SU-DHL-6 (cell line): ENCODE results near the gene ARL15.

ENCODE experiments used
- CTCF ChIP-seq: fragments of 200-600 bp; sonication (generic); IDR thresholded peaks from one replicate; pipeline ENCODE4 v1.5.1; 2017; ENCODE audit warnings: antibody characterized with exemption, mild to moderate bottlenecking, low read length, moderate library complexity; ENCODE audit not compliant: insufficient read depth, poor library complexity, severe bottlenecking
- EZH2phosphoT487 ChIP-seq: fragments of 200-600 bp; sonication (generic), shearing (Covaris generic); conservative IDR thresholded peaks from 2 replicates; pipeline ENCODE4 v1.6.1; 2018; ENCODE audit warnings: mild to moderate bottlenecking, antibody characterized with exemption, low read length, moderate library complexity, mixed read lengths

- TF ChIP-seq EZH2phosphoT487 (no peak), CTCF (no peak)
Measured at GRCh38 chr5:53930457-53930856, 379.9 kb downstream of the ARL15 start.
